Colonic mucosa (tissue), 4 donors: ENCODE data around the gene SLC2A14. TPM values are rescaled to one million over a fixed set of nuclear protein-coding genes. Genes with fewer than 3 reads are reported as not detected.
"Not testable (repeated sequence)": the region's sequence is repeated elsewhere in the genome, so short reads cannot be mapped to it uniquely, and the experiment has no call there.

Experiments used
- DNase-seq: peaks from one replicate; pipeline ENCODE4 v3.0.0-alpha.2; 2020
- H3K27ac ChIP-seq: fragments of 200-600 bp; one replicate; pipeline ENCODE4 v1.8.0; 2021
- H3K27me3 ChIP-seq: fragments of 200-600 bp; one replicate; pipeline ENCODE4 v1.8.0; 2021
- H3K36me3 ChIP-seq: fragments of 200-600 bp; one replicate; pipeline ENCODE4 v1.8.0; 2021
- H3K4me1 ChIP-seq: fragments of 200-600 bp; one replicate; pipeline ENCODE4 v1.8.0; 2021; ENCODE audit warnings: mild to moderate bottlenecking
- H3K4me3 ChIP-seq: fragments of 200-600 bp; one replicate; pipeline ENCODE4 v1.8.0; 2021
- H3K9ac ChIP-seq, 2 donors: one replicate each; pipeline ENCODE4 v1.7.0; 2013; ENCODE audit warnings: control low read depth in 2 of 2, low read depth in 2 of 2, low read length in 2 of 2
- H3K9me3 ChIP-seq: fragments of 200-600 bp; one replicate; pipeline ENCODE4 v1.8.0; 2021
- CTCF ChIP-seq: fragments of 200-600 bp; IDR thresholded peaks from one replicate; pipeline ENCODE4 v1.8.0; 2022; ENCODE audit warnings: antibody characterized with exemption, mild to moderate bottlenecking
- intact Hi-C: fragments of 100-400 bp; cut with DNase I; formaldehyde crosslinking; loops from one replicate; pipeline ENCODE4 v1.14.1; 2022
- total RNA-seq, 2 donors: library from RNA; stranded (reverse); fragmentation: NEBNext Ultra II Directional in 1 of 2; extraction: Animal tissue kit (Norgen Biotek cat#: 25700) in 1 of 2; gene quantifications; one replicate each; pipeline ENCODE4 v1.2.1, GENCODE V29; 2021
- donor health status: healthy.
- donor health status: DM: no; HTN: no; CAD: no.
- donor health status: DM: no; HTN: no; CAD: no.

Gene SLC2A14
- total RNA-seq, 2 donors from 2014 or later, result 0.35 to 1.0 TPM

- Histone ChIP-seq H3K27me3 (no peaks in the 10 kb centered on the region), H3K4me1 (no peaks in the 10 kb centered on the region), H3K36me3 (no peaks in the 10 kb centered on the region), H3K27ac (no peak overlapping the region), H3K9ac (no peak overlapping the region), H3K4me3 (no peak overlapping the region), H3K9me3 (no peaks in the 10 kb centered on the region)
- intact Hi-C loops, result loop anchor here (2.0 kb wide), 1 partner anchor 135 kb away; no protein-coding TSS in a partner anchor
- DNase-seq, result no peak
- no peak for TF ChIP-seq CTCF
Observed at GRCh38 chr12:7859552-7859951, 13.2 kb downstream of the SLC2A14 start.

GRCh38 chr12:7857971-7858370, 14.7 kb downstream of the SLC2A14 start:
- Histone ChIP-seq H3K9me3 (no peaks in the 10 kb centered on the region), H3K4me3 (no peak overlapping the region), H3K27ac (no peak overlapping the region), H3K9ac (no peak overlapping the region), H3K36me3 (no peaks in the 10 kb centered on the region), H3K4me1 (no peaks in the 10 kb centered on the region), H3K27me3 (no peaks in the 10 kb centered on the region)
- TF ChIP-seq CTCF, result no peak
- no peak for DNase-seq
- intact Hi-C loops, result loop anchor here (2.0 kb wide), 1 partner anchor 137 kb away; no protein-coding TSS in a partner anchor

- Histone ChIP-seq H3K36me3 (no peaks in the 10 kb centered on the region), H3K4me3 (no peak overlapping the region), H3K9ac (no peak overlapping the region), H3K9me3 (no peaks in the 10 kb centered on the region), H3K27ac (no peak overlapping the region), H3K27me3 (no peaks in the 10 kb centered on the region), H3K4me1 (no peaks in the 10 kb centered on the region)
- no peak for DNase-seq
- intact Hi-C loops, result no loop called here
- no peak for TF ChIP-seq CTCF
Observed at GRCh38 chr12:7856516-7856915, 16.2 kb downstream of the SLC2A14 start.

DNA sequence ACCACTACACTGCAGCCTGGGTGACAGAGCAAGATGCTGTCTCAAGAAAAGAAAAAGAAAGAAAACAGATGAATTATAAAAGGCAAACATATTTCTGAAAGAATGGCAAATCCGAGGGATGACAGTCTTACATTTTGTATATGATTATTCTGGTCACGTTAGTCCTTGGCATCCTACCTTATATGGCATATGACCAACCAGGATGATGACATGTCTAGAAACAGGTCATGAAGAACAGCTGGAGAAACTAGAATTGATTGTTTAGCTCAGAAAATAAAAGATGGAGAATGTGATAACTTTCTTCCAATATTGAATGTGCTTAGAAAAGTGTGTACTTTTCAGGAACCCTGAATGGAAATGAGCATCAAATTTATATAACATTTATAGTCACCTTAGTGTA, 19.2 kb downstream of the SLC2A14 start:
- intact Hi-C loops, result no loop called here
- DNase-seq, result no peak
- no peak overlapping the region for H3K27ac ChIP-seq
- H3K9ac ChIP-seq, result no peak overlapping the region
- H3K4me3 ChIP-seq, result no peak overlapping the region
- no peak for TF ChIP-seq CTCF
- H3K36me3 ChIP-seq, result no peaks in the 10 kb centered on the region
- no peaks in the 10 kb centered on the region for H3K4me1 ChIP-seq
- H3K27me3 ChIP-seq, result no peaks in the 10 kb centered on the region
- no peaks in the 10 kb centered on the region for H3K9me3 ChIP-seq

- intact Hi-C loops, H3K27me3 ChIP-seq, H3K9ac ChIP-seq: not testable (repeated sequence)
Observed at GRCh38 chr12:7851622-7852081, 21.1 kb downstream of the SLC2A14 start.

DNA sequence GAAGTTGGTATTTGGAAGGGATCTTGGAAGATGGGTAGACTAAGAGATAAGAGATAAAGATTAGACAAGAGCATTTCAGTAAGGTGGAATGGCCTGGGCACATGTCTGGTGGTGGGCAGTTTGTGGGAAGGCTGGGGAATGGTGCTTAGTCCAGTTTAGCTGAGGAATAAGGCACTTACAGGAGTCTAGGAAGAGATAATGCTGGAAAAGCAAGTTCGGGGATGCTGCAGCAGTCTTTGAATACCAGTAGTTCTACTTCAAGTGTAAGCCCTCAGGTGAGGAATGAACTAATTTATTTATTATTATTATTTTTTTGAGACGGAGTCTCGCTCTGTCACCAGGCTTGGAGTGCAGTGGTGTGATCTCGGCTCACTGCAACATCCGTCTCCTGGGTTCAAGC, 22.6 kb downstream of the SLC2A14 start:
- intact Hi-C loops, H3K36me3 ChIP-seq, H3K27me3 ChIP-seq, DNase-seq, H3K4me3 ChIP-seq, H3K4me1 ChIP-seq, H3K27ac ChIP-seq, H3K9me3 ChIP-seq, H3K9ac ChIP-seq: not testable (repeated sequence)

More at GRCh38 chr12:7851622-7852081, 21.1 kb downstream of the SLC2A14 start:
- H3K9me3 ChIP-seq, DNase-seq, H3K27ac ChIP-seq, H3K4me3 ChIP-seq, H3K4me1 ChIP-seq, H3K36me3 ChIP-seq: not testable (repeated sequence)

- H3K9ac ChIP-seq, intact Hi-C loops: not testable (repeated sequence)
Observed at GRCh38 chr12:7848098-7848422, 24.7 kb downstream of the SLC2A14 start.

DNA sequence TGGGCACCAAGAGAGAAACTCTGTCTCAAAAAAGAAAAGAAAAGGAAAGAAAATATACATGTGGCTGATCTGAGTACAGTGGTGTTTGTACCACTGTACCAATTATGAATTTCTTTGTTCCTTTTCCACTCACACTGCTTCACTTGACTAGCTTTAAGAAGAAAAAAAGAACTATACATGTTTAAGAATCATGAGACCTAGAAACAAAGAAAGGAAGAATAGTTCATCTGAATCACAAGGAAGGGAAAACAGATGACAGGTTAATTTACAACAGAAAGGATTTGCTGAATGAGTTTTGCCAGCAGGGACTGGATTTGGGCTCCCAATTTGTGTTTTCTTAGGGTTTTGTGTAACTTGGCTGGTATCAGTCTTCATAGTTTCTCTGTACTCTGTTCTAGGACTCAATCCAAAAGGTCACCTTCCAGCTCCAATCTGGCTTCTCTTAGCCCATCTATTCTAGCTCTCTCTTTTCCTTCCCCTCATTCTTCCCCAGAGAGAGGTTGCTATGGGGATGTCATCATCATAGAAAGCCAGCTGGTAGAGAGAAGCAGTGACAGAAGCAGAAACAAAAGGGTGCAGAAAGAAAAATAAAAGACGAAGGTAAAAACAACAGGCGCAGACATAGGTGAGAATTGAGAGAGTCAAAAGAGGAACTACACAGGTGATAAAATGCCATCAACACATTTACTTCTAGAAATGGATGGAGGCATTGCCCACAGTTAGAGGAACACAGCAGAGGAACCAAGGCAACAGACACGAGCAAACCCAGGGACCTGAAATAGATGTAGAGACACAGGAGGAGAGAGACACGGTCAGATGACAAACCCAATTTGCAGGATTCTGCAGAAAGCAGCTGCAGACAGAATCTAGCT, 25.3 kb downstream of the SLC2A14 start:
- H3K27me3 ChIP-seq, H3K27ac ChIP-seq, H3K9ac ChIP-seq, intact Hi-C loops, DNase-seq, H3K36me3 ChIP-seq, H3K9me3 ChIP-seq, H3K4me3 ChIP-seq, H3K4me1 ChIP-seq: not testable (repeated sequence)

More at GRCh38 chr12:7848098-7848422, 24.7 kb downstream of the SLC2A14 start:
- not testable (repeated sequence) for H3K36me3 ChIP-seq, H3K27ac ChIP-seq, H3K9me3 ChIP-seq, H3K4me1 ChIP-seq, H3K4me3 ChIP-seq, DNase-seq, H3K27me3 ChIP-seq
